ENCODE measurements around the gene SCGB3A1. TPM values are rescaled to one million over a fixed set of nuclear protein-coding genes. Genes with fewer than 3 reads are reported as not detected.

The SCGB3A1 gene
- polyA plus RNA-seq, 2 donors, result 1.0 to 6.1 TPM

DNA sequence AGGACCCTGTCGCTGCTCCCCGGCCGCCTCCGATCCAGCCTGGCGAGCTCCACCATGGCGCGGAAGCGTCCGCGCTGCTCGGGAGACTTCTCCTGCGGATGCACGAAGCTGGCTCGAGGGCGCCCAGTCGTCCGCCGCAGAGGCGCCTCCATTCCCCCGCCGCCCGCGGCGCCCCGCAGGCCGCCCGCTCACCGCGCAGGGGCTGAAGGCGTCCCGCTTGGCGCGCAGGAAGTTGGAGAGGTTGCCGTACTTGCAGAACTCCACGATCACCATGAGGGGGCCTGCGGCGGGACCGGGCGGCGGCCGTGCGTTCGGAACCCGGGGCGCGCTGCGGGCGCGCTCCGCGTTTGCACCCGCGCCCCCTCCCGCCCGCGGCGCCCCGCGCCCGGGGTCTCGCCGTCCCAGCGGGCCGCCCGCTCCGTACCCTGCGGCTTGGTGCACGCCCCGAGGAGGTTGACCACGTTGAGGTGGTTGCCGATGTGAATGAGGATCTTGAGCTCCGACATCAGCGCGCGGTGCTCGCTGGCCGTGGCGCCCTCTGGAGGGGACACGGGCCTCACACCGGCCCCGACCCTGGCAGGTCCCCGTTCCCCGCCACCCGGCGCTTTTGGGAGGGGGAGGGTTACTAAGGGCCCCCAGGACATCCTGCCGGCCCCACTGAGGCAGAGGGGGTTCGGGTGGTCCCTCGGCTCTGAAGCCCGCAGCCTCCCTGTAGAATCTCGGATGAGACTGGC lies 27.7 kb upstream of the SCGB3A1 start:
- 23 to 25% methylated on average over 82 to 90 of the region's 90 CpGs for whole genome bisulfite sequencing, 2 donors
- Histone ChIP-seq H3K4me3 (ENCODE audit: low read depth in 1 of 2, low read length in 2 of 2) (peak overlapping the region in 1 of 2 donors; percentile 30), H3K27me3 (ENCODE audit: control insufficient read depth in 1 of 2, insufficient read depth in 2 of 2, low read length in 2 of 2) (no peaks in the 10 kb centered on the region), H3K9me3 (ENCODE audit: control insufficient read depth in 2 of 2, insufficient read depth in 1 of 2, low read depth in 1 of 2, low read length in 1 of 2) (peaks cover 0 to under 1% of the 10 kb centered on the region in 2 donors), H3K4me1 (ENCODE audit: control insufficient read depth in 2 of 2, insufficient read depth in 2 of 2, low read length in 1 of 2) (peaks cover 3 to 9% of the 10 kb centered on the region in 2 donors), H3K36me3 (ENCODE audit: control insufficient read depth in 2 of 2, insufficient read depth in 2 of 2, low read length in 1 of 2) (no peaks in the 10 kb centered on the region), H3K27ac (ENCODE audit: low read depth in 2 of 2, low read length in 1 of 2) (no peak overlapping the region)

DNA sequence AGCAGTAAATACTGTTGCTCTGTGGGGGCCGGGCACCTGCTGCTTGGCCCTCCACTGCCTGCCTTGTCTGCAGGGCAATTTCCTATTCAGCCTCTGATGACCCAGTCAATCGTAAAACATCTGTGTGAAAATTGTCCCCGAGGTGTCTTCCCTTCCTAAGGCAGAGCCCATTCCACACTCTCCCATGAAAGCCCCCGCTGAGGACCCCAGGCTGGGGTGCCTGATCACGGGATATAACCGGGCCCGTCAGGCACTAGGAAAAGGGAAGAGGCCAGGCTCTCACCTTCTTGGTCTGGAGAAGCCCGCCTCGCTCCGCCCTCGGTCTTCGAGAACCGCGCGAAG lies 27.2 kb upstream of the SCGB3A1 start:
- no peak overlapping the region for H3K4me3 ChIP-seq (ENCODE audit: low read depth in 1 of 2, low read length in 2 of 2)
- 24 to 25% methylated on average over 15 of the region's 15 CpGs for WGBS, 2 donors
- peaks cover 3 to 9% of the 10 kb centered on the region in 2 donors for H3K4me1 ChIP-seq (ENCODE audit: control insufficient read depth in 2 of 2, insufficient read depth in 2 of 2, low read length in 1 of 2)
- no peak overlapping the region for H3K27ac ChIP-seq (ENCODE audit: low read depth in 2 of 2, low read length in 1 of 2)
- no peaks in the 10 kb centered on the region for H3K27me3 ChIP-seq (ENCODE audit: control insufficient read depth in 1 of 2, insufficient read depth in 2 of 2, low read length in 2 of 2)
- no peaks in the 10 kb centered on the region for H3K36me3 ChIP-seq (ENCODE audit: control insufficient read depth in 2 of 2, insufficient read depth in 2 of 2, low read length in 1 of 2)
- peaks cover 0 to 2% of the 10 kb centered on the region in 2 donors for H3K9me3 ChIP-seq (ENCODE audit: control insufficient read depth in 2 of 2, insufficient read depth in 1 of 2, low read depth in 1 of 2, low read length in 1 of 2)

- WGBS, 2 donors, result 82 to 83% methylated on average over 11 of the region's 11 CpGs
- H3K4me3 ChIP-seq (ENCODE audit: low read depth in 1 of 2, low read length in 2 of 2), result no peak overlapping the region
- H3K9me3 ChIP-seq (ENCODE audit: control insufficient read depth in 2 of 2, insufficient read depth in 1 of 2, low read depth in 1 of 2, low read length in 1 of 2), result peaks cover 0 to 2% of the 10 kb centered on the region in 2 donors
- H3K4me1 ChIP-seq (ENCODE audit: control insufficient read depth in 2 of 2, insufficient read depth in 2 of 2, low read length in 1 of 2), result peaks cover 0 to 2% of the 10 kb centered on the region in 2 donors
- no peaks in the 10 kb centered on the region for H3K36me3 ChIP-seq (ENCODE audit: control insufficient read depth in 2 of 2, insufficient read depth in 2 of 2, low read length in 1 of 2)
- no peak overlapping the region for H3K27ac ChIP-seq (ENCODE audit: low read depth in 2 of 2, low read length in 1 of 2)
- no peaks in the 10 kb centered on the region for H3K27me3 ChIP-seq (ENCODE audit: control insufficient read depth in 1 of 2, insufficient read depth in 2 of 2, low read length in 2 of 2)
These were observed 22.5 kb upstream of the SCGB3A1 start for GRCh38 chr5:180613814-180614188.

GRCh38 chr5:180613188-180613813 lies 22.0 kb upstream of the SCGB3A1 start:
- Histone ChIP-seq H3K36me3 (ENCODE audit: control insufficient read depth in 2 of 2, insufficient read depth in 2 of 2, low read length in 1 of 2) (no peaks in the 10 kb centered on the region), H3K4me1 (ENCODE audit: control insufficient read depth in 2 of 2, insufficient read depth in 2 of 2, low read length in 1 of 2) (no peaks in the 10 kb centered on the region), H3K27ac (ENCODE audit: low read depth in 2 of 2, low read length in 1 of 2) (no peak overlapping the region), H3K4me3 (ENCODE audit: low read depth in 1 of 2, low read length in 2 of 2) (no peak overlapping the region), H3K27me3 (ENCODE audit: control insufficient read depth in 1 of 2, insufficient read depth in 2 of 2, low read length in 2 of 2) (no peaks in the 10 kb centered on the region), H3K9me3 (ENCODE audit: control insufficient read depth in 2 of 2, insufficient read depth in 1 of 2, low read depth in 1 of 2, low read length in 1 of 2) (peaks cover 0 to 2% of the 10 kb centered on the region in 2 donors)
- WGBS, 2 donors, result 71 to 74% methylated on average over 19 of the region's 19 CpGs

DNA sequence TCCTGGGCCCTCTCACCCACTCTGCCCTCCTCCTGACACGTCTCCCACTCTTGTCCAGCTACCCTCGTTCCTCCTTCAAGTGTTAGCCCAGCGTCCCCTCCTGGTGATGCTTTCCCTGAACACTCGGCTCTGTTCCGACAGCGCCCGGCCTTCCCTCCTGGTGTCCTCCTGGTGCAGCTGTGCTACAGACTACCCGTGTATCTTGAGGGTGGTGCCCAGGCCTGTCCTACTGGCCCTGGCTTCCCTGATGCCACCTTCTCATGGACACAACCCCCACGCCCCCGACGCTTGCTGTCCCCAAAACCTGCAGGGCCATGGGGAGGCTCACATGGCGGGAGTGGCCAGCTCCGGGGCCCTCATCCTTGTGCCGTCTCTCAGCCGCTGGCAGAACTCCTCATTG lies 21.4 kb upstream of the SCGB3A1 start:
- Histone ChIP-seq H3K27me3 (ENCODE audit: control insufficient read depth in 1 of 2, insufficient read depth in 2 of 2, low read length in 2 of 2) (no peaks in the 10 kb centered on the region), H3K36me3 (ENCODE audit: control insufficient read depth in 2 of 2, insufficient read depth in 2 of 2, low read length in 1 of 2) (no peaks in the 10 kb centered on the region), H3K9me3 (ENCODE audit: control insufficient read depth in 2 of 2, insufficient read depth in 1 of 2, low read depth in 1 of 2, low read length in 1 of 2) (peaks cover 0 to 2% of the 10 kb centered on the region in 2 donors), H3K27ac (ENCODE audit: low read depth in 2 of 2, low read length in 1 of 2) (no peak overlapping the region), H3K4me3 (ENCODE audit: low read depth in 1 of 2, low read length in 2 of 2) (no peak overlapping the region), H3K4me1 (ENCODE audit: control insufficient read depth in 2 of 2, insufficient read depth in 2 of 2, low read length in 1 of 2) (no peaks in the 10 kb centered on the region)
- WGBS, 2 donors, result 78 to 83% methylated on average over 15 of the region's 15 CpGs

DNA sequence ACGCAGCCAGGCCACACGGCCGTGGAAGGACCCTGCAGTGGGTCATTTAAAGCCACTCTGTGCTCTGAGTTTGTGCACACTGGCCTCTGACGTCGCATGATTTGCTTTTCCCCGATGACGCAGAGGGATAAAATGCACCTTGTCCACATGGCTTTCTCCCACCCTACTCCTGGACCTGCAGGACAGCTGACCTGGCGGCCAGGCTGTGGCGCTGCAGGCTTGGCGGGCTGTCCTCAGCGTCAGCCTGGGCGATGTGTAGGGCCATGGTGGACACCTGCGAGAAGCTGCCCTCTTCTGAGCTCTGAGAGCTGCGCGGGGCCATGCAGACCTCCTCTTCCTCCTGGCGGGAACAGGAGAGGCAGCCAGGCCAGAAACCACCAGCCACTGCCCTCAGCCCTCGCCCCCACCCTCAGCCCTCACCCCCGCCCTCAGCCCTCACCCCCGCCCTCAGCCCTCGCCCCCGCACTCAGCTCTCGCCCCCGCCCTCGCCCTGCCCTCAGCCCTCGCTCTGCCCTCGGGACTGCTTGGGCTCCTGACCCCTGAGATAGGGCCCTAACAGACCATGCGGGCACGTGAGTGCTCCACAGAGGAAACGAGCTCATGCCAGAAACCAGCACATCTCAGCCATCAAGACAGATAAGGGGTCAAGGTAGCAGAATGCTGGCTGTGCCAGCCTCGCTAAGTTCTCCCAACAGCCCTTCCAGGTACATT lies 20.0 kb upstream of the SCGB3A1 start:
- no peaks in the 10 kb centered on the region for H3K4me1 ChIP-seq (ENCODE audit: control insufficient read depth in 2 of 2, insufficient read depth in 2 of 2, low read length in 1 of 2)
- H3K9me3 ChIP-seq (ENCODE audit: control insufficient read depth in 2 of 2, insufficient read depth in 1 of 2, low read depth in 1 of 2, low read length in 1 of 2), result peaks cover 0 to 2% of the 10 kb centered on the region in 2 donors
- no peaks in the 10 kb centered on the region for H3K27me3 ChIP-seq (ENCODE audit: control insufficient read depth in 1 of 2, insufficient read depth in 2 of 2, low read length in 2 of 2)
- H3K36me3 ChIP-seq (ENCODE audit: control insufficient read depth in 2 of 2, insufficient read depth in 2 of 2, low read length in 1 of 2), result no peaks in the 10 kb centered on the region
- no peak overlapping the region for H3K27ac ChIP-seq (ENCODE audit: low read depth in 2 of 2, low read length in 1 of 2)
- 81 to 85% methylated on average over 24 to 30 of the region's 30 CpGs for WGBS, 2 donors
- H3K4me3 ChIP-seq (ENCODE audit: low read depth in 1 of 2, low read length in 2 of 2), result no peak overlapping the region

DNA sequence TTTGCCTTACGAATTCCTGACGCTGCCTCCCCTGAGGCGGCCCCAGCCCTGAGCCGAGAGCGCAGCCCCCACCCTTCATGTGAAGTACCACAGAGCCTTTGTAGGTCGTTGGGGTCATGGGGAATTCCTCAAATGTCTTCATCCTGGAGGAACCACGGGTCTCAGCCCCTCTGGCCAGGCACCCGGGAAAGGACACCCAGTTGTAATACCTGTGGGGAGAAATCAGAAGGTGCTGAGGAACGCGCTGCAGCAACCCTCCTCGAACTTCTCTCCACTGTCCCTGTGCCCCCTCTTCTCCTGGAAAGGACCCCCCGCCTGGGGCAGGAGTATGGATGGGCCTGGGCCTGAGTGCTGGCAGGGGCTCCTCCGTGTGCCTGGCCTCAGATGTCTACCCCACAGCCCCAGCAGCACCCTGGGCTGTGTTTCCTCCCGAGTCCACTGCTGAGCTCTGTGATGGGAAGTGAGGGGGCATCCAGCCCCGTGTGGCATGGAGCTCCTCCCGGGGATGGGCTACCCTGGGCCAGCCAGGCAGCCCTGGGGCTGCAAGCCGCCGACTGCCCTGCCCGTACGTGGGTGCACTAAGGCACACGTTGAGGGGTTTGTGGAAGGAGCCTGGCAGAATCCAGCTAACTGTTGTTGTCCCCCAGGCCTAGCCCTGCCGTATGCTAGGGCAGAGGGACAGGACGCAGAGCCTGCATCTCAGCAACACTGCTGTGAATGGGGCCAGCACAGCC lies 18.7 kb upstream of the SCGB3A1 start:
- Histone ChIP-seq H3K4me1 (ENCODE audit: control insufficient read depth in 2 of 2, insufficient read depth in 2 of 2, low read length in 1 of 2) (no peaks in the 10 kb centered on the region), H3K9me3 (ENCODE audit: control insufficient read depth in 2 of 2, insufficient read depth in 1 of 2, low read depth in 1 of 2, low read length in 1 of 2) (peaks cover 0 to 2% of the 10 kb centered on the region in 2 donors), H3K36me3 (ENCODE audit: control insufficient read depth in 2 of 2, insufficient read depth in 2 of 2, low read length in 1 of 2) (no peaks in the 10 kb centered on the region), H3K27me3 (ENCODE audit: control insufficient read depth in 1 of 2, insufficient read depth in 2 of 2, low read length in 2 of 2) (no peaks in the 10 kb centered on the region), H3K27ac (ENCODE audit: low read depth in 2 of 2, low read length in 1 of 2) (no peak overlapping the region), H3K4me3 (ENCODE audit: low read depth in 1 of 2, low read length in 2 of 2) (no peak overlapping the region)
- 76 to 78% methylated on average over 23 of the region's 23 CpGs for WGBS, 2 donors

DNA sequence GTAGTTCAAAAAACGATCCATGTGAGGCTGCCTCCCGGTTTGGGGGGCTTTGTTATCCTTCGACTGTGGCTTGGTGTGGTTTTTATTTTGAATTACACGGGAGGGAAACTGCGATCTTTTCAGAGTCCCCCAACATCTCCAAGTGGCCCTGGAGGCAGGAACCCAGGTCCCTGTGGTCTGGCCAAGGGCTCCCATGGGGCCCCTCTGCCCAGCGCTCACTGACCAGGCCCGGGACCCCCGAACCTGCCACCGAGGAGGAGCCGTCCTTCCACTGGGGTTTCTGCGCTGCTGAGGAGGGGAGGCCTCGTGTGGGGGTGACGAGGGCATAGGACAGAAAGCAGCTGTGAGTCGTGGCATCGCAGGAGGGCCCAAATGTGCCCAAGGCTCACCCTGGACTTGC lies 18.1 kb upstream of the SCGB3A1 start:
- Histone ChIP-seq H3K27me3 (ENCODE audit: control insufficient read depth in 1 of 2, insufficient read depth in 2 of 2, low read length in 2 of 2) (no peaks in the 10 kb centered on the region), H3K27ac (ENCODE audit: low read depth in 2 of 2, low read length in 1 of 2) (no peak overlapping the region), H3K36me3 (ENCODE audit: control insufficient read depth in 2 of 2, insufficient read depth in 2 of 2, low read length in 1 of 2) (no peaks in the 10 kb centered on the region), H3K9me3 (ENCODE audit: control insufficient read depth in 2 of 2, insufficient read depth in 1 of 2, low read depth in 1 of 2, low read length in 1 of 2) (peaks cover 0 to 2% of the 10 kb centered on the region in 2 donors), H3K4me3 (ENCODE audit: low read depth in 1 of 2, low read length in 2 of 2) (no peak overlapping the region), H3K4me1 (ENCODE audit: control insufficient read depth in 2 of 2, insufficient read depth in 2 of 2, low read length in 1 of 2) (no peaks in the 10 kb centered on the region)
- 87 to 92% methylated on average over 11 to 15 of the region's 15 CpGs for WGBS, 2 donors

GRCh38 chr5:180608572-180609310 lies 17.4 kb upstream of the SCGB3A1 start:
- no peaks in the 10 kb centered on the region for H3K36me3 ChIP-seq (ENCODE audit: control insufficient read depth in 2 of 2, insufficient read depth in 2 of 2, low read length in 1 of 2)
- H3K27ac ChIP-seq (ENCODE audit: low read depth in 2 of 2, low read length in 1 of 2), result no peak overlapping the region
- no peak overlapping the region for H3K4me3 ChIP-seq (ENCODE audit: low read depth in 1 of 2, low read length in 2 of 2)
- no peaks in the 10 kb centered on the region for H3K9me3 ChIP-seq (ENCODE audit: control insufficient read depth in 2 of 2, insufficient read depth in 1 of 2, low read depth in 1 of 2, low read length in 1 of 2)
- 88% methylated on average over 26 of the region's 26 CpGs for WGBS, 2 donors
- no peaks in the 10 kb centered on the region for H3K27me3 ChIP-seq (ENCODE audit: control insufficient read depth in 1 of 2, insufficient read depth in 2 of 2, low read length in 2 of 2)
- no peaks in the 10 kb centered on the region for H3K4me1 ChIP-seq (ENCODE audit: control insufficient read depth in 2 of 2, insufficient read depth in 2 of 2, low read length in 1 of 2)

Measured in esophagus (tissue), 2 donors.